Neural cell (in vitro differentiated cells): ENCODE measurements around the gene SND1. TPM values are rescaled to one million over a fixed set of nuclear protein-coding genes. Genes with fewer than 3 reads are reported as not detected.
"Not testable (repeated sequence)": the region's sequence is repeated elsewhere in the genome, so short reads cannot be mapped to it uniquely, and the experiment has no call there.

Experiments used
- H2AFZ ChIP-seq: fragments of 200-600, 300-800 bp; sonication (generic), shearing (Covaris generic); 2 replicates; pipeline ENCODE4 v1.6.0; 2014; ENCODE audit warnings: low read depth, mild to moderate bottlenecking, antibody characterized with exemption, low read length, moderate library complexity
- H3F3A ChIP-seq: fragments of 200-600 bp; shearing (Covaris generic); 2 replicates; pipeline ENCODE4 v1.6.1; 2016; ENCODE audit warnings: mild to moderate bottlenecking, moderate library complexity, mixed read lengths, antibody characterized with exemption, low read length; ENCODE audit not compliant: insufficient read depth, poor library complexity, severe bottlenecking
- H3K27ac ChIP-seq: fragments of 200-600, 300-800 bp; sonication (generic), shearing (Covaris generic); 2 replicates; pipeline ENCODE4 v1.5.1; 2014; ENCODE audit warnings: mild to moderate bottlenecking, low read length, moderate library complexity
- H3K27me3 ChIP-seq: fragments of 300-800, 200-600 bp; sonication (generic), shearing (Covaris generic); 2 replicates; pipeline ENCODE4 v1.6.0; 2014; ENCODE audit warnings: mild to moderate bottlenecking, low read depth, low read length, moderate library complexity; ENCODE audit not compliant: insufficient read depth
- H3K36me3 ChIP-seq: fragments of 300-800, 200-600 bp; sonication (generic), shearing (Covaris generic); 2 replicates; pipeline ENCODE4 v1.5.1; 2014; ENCODE audit warnings: mild to moderate bottlenecking, antibody characterized with exemption, low read length, moderate library complexity; ENCODE audit not compliant: insufficient read depth
- H3K4me2 ChIP-seq: fragments of 300-800, 200-600 bp; sonication (generic), shearing (Covaris generic); 2 replicates; pipeline ENCODE4 v1.6.0; 2014; ENCODE audit warnings: mild to moderate bottlenecking, low read length
- H3K4me3 ChIP-seq: fragments of 300-800, 200-600 bp; sonication (generic), shearing (Covaris generic); 2 replicates; pipeline ENCODE4 v1.5.1; 2014; ENCODE audit warnings: mild to moderate bottlenecking, low read length, moderate library complexity
- H3K79me2 ChIP-seq: fragments of 200-600 bp; shearing (Covaris generic); replicated peaks from 2 replicates; pipeline ENCODE4 v1.6.0; 2014; ENCODE audit warnings: mild to moderate bottlenecking, low read length, moderate library complexity; ENCODE audit not compliant: insufficient read depth
- H3K9ac ChIP-seq: fragments of 300-800, 200-600 bp; sonication (generic), shearing (Covaris generic); 2 replicates; pipeline ENCODE4 v1.6.1; 2016; ENCODE audit warnings: mild to moderate bottlenecking, low read length, mixed read lengths
- H3K9me2 ChIP-seq: fragments of 200-600 bp; shearing (Covaris generic); 2 replicates; pipeline ENCODE4 v1.6.1; 2016; ENCODE audit warnings: mild to moderate bottlenecking, low read length, mixed read lengths; ENCODE audit not compliant: insufficient read depth
- H3K9me3 ChIP-seq: fragments of 200-600, 300-800 bp; sonication (generic), shearing (Covaris generic); 2 replicates; pipeline ENCODE4 v1.6.1; 2016; ENCODE audit warnings: mild to moderate bottlenecking, mixed run types, low read length, moderate library complexity, mixed read lengths
- H4K20me1 ChIP-seq: fragments of 200-600 bp; shearing (Covaris generic); 2 replicates; pipeline ENCODE4 v1.6.1; 2016; ENCODE audit warnings: mild to moderate bottlenecking, mixed run types; ENCODE audit not compliant: insufficient read depth
- CTCF ChIP-seq: fragments of 450-650 bp; IDR thresholded peaks from 2 replicates; pipeline ENCODE4 v1.5.1; 2014; ENCODE audit warnings: antibody characterized with exemption, mild to moderate bottlenecking, moderate library complexity; ENCODE audit not compliant: poor library complexity, severe bottlenecking
- EP300 ChIP-seq: fragments of 450-650 bp; conservative IDR thresholded peaks from 2 replicates; pipeline ENCODE4 v1.6.1; 2014; ENCODE audit warnings: antibody characterized with exemption, mild to moderate bottlenecking, moderate library complexity; ENCODE audit not compliant: poor library complexity, severe bottlenecking
- EZH2 ChIP-seq: fragments of 200-600, 300-800 bp; shearing (Covaris generic), sonication (generic); IDR thresholded peaks from 2 replicates; pipeline ENCODE4 v1.6.1; 2014; ENCODE audit warnings: antibody characterized with exemption, low read length, borderline replicate concordance, mild to moderate bottlenecking; ENCODE audit not compliant: insufficient read depth, poor library complexity, severe bottlenecking
- MXI1 ChIP-seq: fragments of 450-650 bp; conservative IDR thresholded peaks from 2 replicates; pipeline ENCODE4 v1.6.1; 2014; ENCODE audit warnings: antibody characterized with exemption, mild to moderate bottlenecking; ENCODE audit not compliant: poor library complexity, severe bottlenecking
- POLR2AphosphoS5 ChIP-seq: IDR thresholded peaks from 2 replicates; pipeline ENCODE4 v1.6.1; 2012
- RAD21 ChIP-seq: fragments of 450-650 bp; conservative IDR thresholded peaks from 2 replicates; pipeline ENCODE4 v1.6.1; 2014; ENCODE audit warnings: antibody characterized with exemption, mild to moderate bottlenecking, moderate library complexity
- REST ChIP-seq: IDR thresholded peaks from 2 replicates; pipeline ENCODE4 v1.6.1; 2012; ENCODE audit warnings: borderline replicate concordance
- SMC3 ChIP-seq: fragments of 450-650 bp; conservative IDR thresholded peaks from 2 replicates; pipeline ENCODE4 v1.6.1; 2014; ENCODE audit warnings: antibody characterized with exemption, mild to moderate bottlenecking, moderate library complexity; ENCODE audit not compliant: poor library complexity
- TAF1 ChIP-seq: IDR thresholded peaks from 2 replicates; pipeline ENCODE4 v1.6.1; 2012; ENCODE audit warnings: low read depth
- polyA plus RNA-seq: library from polyadenylated mRNA; depleted of rRNA; stranded (reverse); fragments of >200 nt; gene quantifications from 2 replicates; pipeline ENCODE4 v1.2.3, GENCODE V29; 2014

The SND1 gene
- polyA plus RNA-seq, 1 donor from 2014 or later = 37.4 TPM

GRCh38 chr7:128106821-128107220 is 454.8 kb downstream of the SND1 start:
- no peak overlapping the region for H3K9ac ChIP-seq
- no peak overlapping the region for H3K4me3 ChIP-seq
- H3F3A ChIP-seq = no peaks in the 10 kb centered on the region
- H4K20me1 ChIP-seq = no peaks in the 10 kb centered on the region
- no peak overlapping the region for H3K27ac ChIP-seq
- no peaks in the 10 kb centered on the region for H3K36me3 ChIP-seq
- no peaks in the 10 kb centered on the region for H3K9me2 ChIP-seq
- peaks cover 2% of the 10 kb centered on the region for H3K9me3 ChIP-seq
- H2AFZ ChIP-seq = no peak overlapping the region
- peaks cover 13% of the 10 kb centered on the region for H3K27me3 ChIP-seq
- TF ChIP-seq RAD21 = no peak
- H3K4me2 ChIP-seq = no peak overlapping the region
- H3K79me2 ChIP-seq = no peaks in the 10 kb centered on the region

- H2AFZ ChIP-seq, H3K9me2 ChIP-seq, H3K9me3 ChIP-seq, H3K4me2 ChIP-seq, H3K36me3 ChIP-seq, H3K27ac ChIP-seq, H3K79me2 ChIP-seq, H3K9ac ChIP-seq, H4K20me1 ChIP-seq, H3K4me3 ChIP-seq, H3F3A ChIP-seq: not testable (repeated sequence)
- peaks cover 13% of the 10 kb centered on the region for H3K27me3 ChIP-seq
Measured at GRCh38 chr7:128107516-128107915, 455.5 kb downstream of the SND1 start.

GRCh38 chr7:128108129-128108528 is 456.1 kb downstream of the SND1 start:
- H3K27me3 ChIP-seq = peaks cover 13% of the 10 kb centered on the region
- no peak for TF ChIP-seq EP300
- no peak for TF ChIP-seq RAD21
- TF ChIP-seq CTCF = no peak
- TF ChIP-seq TAF1 = no peak
- no peak for TF ChIP-seq SMC3
- TF ChIP-seq EZH2 = no peak
- TF ChIP-seq POLR2AphosphoS5 = no peak
- TF ChIP-seq REST = no peak
- TF ChIP-seq MXI1 = no peak
- no peak overlapping the region for H3K4me3 ChIP-seq
- H3F3A ChIP-seq = no peaks in the 10 kb centered on the region
- no peak overlapping the region for H3K27ac ChIP-seq
- peaks cover 2% of the 10 kb centered on the region for H3K9me3 ChIP-seq
- no peak overlapping the region for H3K4me2 ChIP-seq
- no peaks in the 10 kb centered on the region for H3K79me2 ChIP-seq
- H4K20me1 ChIP-seq = no peaks in the 10 kb centered on the region
- H3K36me3 ChIP-seq = no peaks in the 10 kb centered on the region
- H2AFZ ChIP-seq = no peak overlapping the region
- H3K9ac ChIP-seq = no peak overlapping the region
- no peaks in the 10 kb centered on the region for H3K9me2 ChIP-seq
